ENCODE data around the gene EYS. TPM values are rescaled to one million over a fixed set of nuclear protein-coding genes. Genes with fewer than 3 reads are reported as not detected.
"Not testable (repeated sequence)": the region's sequence is repeated elsewhere in the genome, so short reads cannot be mapped to it uniquely, and the experiment has no call there.

The EYS gene
- total RNA-seq, 1 donor from 2014 or later: 0.08 TPM

GRCh38 chr6:63941747-63942470 lies 1765.1 kb downstream of the EYS start:
- Histone ChIP-seq H3K27me3 (ENCODE audit: low read depth) (no peaks in the 10 kb centered on the region), H3K4me1 (no peaks in the 10 kb centered on the region), H3K36me3 (no peaks in the 10 kb centered on the region), H3K27ac (replicated peaks) (no peak overlapping the region), H3K9me3 (replicated peaks) (no peaks in the 10 kb centered on the region), H3K4me3 (no peak overlapping the region)
- DNase-seq: no peak
- TF ChIP-seq, protein P1, sequence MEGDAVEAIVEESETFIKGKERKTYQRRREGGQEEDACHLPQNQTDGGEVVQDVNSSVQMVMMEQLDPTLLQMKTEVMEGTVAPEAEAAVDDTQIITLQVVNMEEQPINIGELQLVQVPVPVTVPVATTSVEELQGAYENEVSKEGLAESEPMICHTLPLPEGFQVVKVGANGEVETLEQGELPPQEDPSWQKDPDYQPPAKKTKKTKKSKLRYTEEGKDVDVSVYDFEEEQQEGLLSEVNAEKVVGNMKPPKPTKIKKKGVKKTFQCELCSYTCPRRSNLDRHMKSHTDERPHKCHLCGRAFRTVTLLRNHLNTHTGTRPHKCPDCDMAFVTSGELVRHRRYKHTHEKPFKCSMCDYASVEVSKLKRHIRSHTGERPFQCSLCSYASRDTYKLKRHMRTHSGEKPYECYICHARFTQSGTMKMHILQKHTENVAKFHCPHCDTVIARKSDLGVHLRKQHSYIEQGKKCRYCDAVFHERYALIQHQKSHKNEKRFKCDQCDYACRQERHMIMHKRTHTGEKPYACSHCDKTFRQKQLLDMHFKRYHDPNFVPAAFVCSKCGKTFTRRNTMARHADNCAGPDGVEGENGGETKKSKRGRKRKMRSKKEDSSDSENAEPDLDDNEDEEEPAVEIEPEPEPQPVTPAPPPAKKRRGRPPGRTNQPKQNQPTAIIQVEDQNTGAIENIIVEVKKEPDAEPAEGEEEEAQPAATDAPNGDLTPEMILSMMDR (IDR thresholded peaks at IDR 0.05; ENCODE audit: borderline replicate concordance): no peak
- intact Hi-C loops (cut with micrococcal nuclease): no loop called here

GRCh38 chr6:63940056-63940455 lies 1767.0 kb downstream of the EYS start:
- no peaks in the 10 kb centered on the region for H3K36me3 ChIP-seq
- no peak for DNase-seq
- no peak overlapping the region for H3K4me3 ChIP-seq
- H3K4me1 ChIP-seq: no peaks in the 10 kb centered on the region
- no peak overlapping the region for H3K27ac ChIP-seq (replicated peaks)
- TF ChIP-seq, protein P1 (IDR thresholded peaks at IDR 0.05; ENCODE audit: borderline replicate concordance): no peak
- no peaks in the 10 kb centered on the region for H3K27me3 ChIP-seq (ENCODE audit: low read depth)
- H3K9me3 ChIP-seq (replicated peaks): no peaks in the 10 kb centered on the region
- intact Hi-C loops (cut with micrococcal nuclease): no loop called here

GRCh38 chr6:63936399-63936798 lies 1770.6 kb downstream of the EYS start:
- DNase-seq: no peak
- H3K36me3 ChIP-seq: no peaks in the 10 kb centered on the region
- TF ChIP-seq, protein P1 (IDR thresholded peaks at IDR 0.05; ENCODE audit: borderline replicate concordance): no peak
- no peak overlapping the region for H3K4me3 ChIP-seq
- peaks cover 5% of the 10 kb centered on the region for H3K27me3 ChIP-seq (ENCODE audit: low read depth)
- H3K4me1 ChIP-seq: no peaks in the 10 kb centered on the region
- no peaks in the 10 kb centered on the region for H3K9me3 ChIP-seq (replicated peaks)
- intact Hi-C loops (cut with micrococcal nuclease): no loop called here
- no peak overlapping the region for H3K27ac ChIP-seq (replicated peaks)

DNA sequence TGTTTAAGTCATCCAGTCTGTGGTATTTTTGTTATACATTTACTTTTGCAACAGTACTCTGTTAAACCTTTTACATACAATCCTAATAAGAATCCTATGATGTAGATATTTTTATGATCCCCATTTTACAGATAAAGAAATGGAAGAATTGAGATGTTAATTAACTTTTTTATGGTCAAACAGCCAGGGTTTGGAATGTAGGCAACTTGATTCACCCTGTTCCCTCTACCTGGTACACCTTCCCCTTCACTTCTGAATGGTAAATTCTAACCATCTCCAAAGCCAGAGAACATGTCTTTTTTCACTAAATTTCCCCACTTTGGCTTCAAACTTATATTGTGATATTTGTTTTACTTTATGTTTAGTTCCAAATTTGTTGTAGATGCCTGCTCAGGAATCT lies 1771.3 kb downstream of the EYS start:
- peaks cover 5% of the 10 kb centered on the region for H3K27me3 ChIP-seq (ENCODE audit: low read depth)
- no peaks in the 10 kb centered on the region for H3K36me3 ChIP-seq
- no peaks in the 10 kb centered on the region for H3K4me1 ChIP-seq
- DNase-seq: no peak
- H3K27ac ChIP-seq (replicated peaks): no peak overlapping the region
- no peak overlapping the region for H3K4me3 ChIP-seq
- TF ChIP-seq, protein P1 (IDR thresholded peaks at IDR 0.05; ENCODE audit: borderline replicate concordance): no peak
- no peaks in the 10 kb centered on the region for H3K9me3 ChIP-seq (replicated peaks)
- intact Hi-C loops (cut with micrococcal nuclease): no loop called here

- H3K27ac ChIP-seq (replicated peaks); H3K36me3 ChIP-seq; H3K27me3 ChIP-seq (ENCODE audit: low read depth); H3K4me1 ChIP-seq; H3K4me3 ChIP-seq; intact Hi-C loops (cut with micrococcal nuclease); DNase-seq; H3K9me3 ChIP-seq (replicated peaks): not testable (repeated sequence)
These were observed 1773.1 kb downstream of the EYS start for GRCh38 chr6:63933948-63934347.

- peaks cover 5% of the 10 kb centered on the region for H3K27me3 ChIP-seq (ENCODE audit: low read depth)
- H3K36me3 ChIP-seq: no peaks in the 10 kb centered on the region
- H3K9me3 ChIP-seq (replicated peaks): no peaks in the 10 kb centered on the region
- TF ChIP-seq, protein P1 (IDR thresholded peaks at IDR 0.05; ENCODE audit: borderline replicate concordance): no peak
- H3K4me3 ChIP-seq: no peak overlapping the region
- DNase-seq: no peak
- H3K27ac ChIP-seq (replicated peaks): no peak overlapping the region
- intact Hi-C loops (cut with micrococcal nuclease): no loop called here
- peaks cover 6% of the 10 kb centered on the region for H3K4me1 ChIP-seq
These were observed 1776.2 kb downstream of the EYS start for GRCh38 chr6:63930848-63931247.

All from left ventricle myocardium inferior (tissue), 1 donor.